Neuronal stem cell (in vitro differentiated cells): Measurements from ENCODE around the gene ZNF554.

Experiments
- DNase-seq: peaks from one replicate; pipeline ENCODE4 v3.0.0-alpha.2; 2013; ENCODE audit warnings: low spot score
- H2AFZ ChIP-seq: one replicate; pipeline ENCODE4 v1.6.1; 2013; ENCODE audit warnings: mild to moderate bottlenecking, low read length, inconsistent platforms
- H2AK5ac ChIP-seq: 2 replicates; pipeline ENCODE4 v1.6.1; 2013; ENCODE audit warnings: low read depth, mild to moderate bottlenecking, inconsistent platforms, low read length, moderate library complexity, mixed read lengths
- H2BK120ac ChIP-seq: 2 replicates; pipeline ENCODE4 v1.6.1; 2013; ENCODE audit warnings: low read depth, mild to moderate bottlenecking, inconsistent platforms, low read length, moderate library complexity, mixed read lengths
- H2BK12ac ChIP-seq: one replicate; pipeline ENCODE4 v1.6.1; 2013; ENCODE audit warnings: low read length, inconsistent platforms
- H2BK15ac ChIP-seq: 2 replicates; pipeline ENCODE4 v1.6.1; 2013; ENCODE audit warnings: mild to moderate bottlenecking, low read length, inconsistent platforms, mixed read lengths
- H2BK5ac ChIP-seq: one replicate; pipeline ENCODE4 v1.6.1; 2013; ENCODE audit warnings: inconsistent platforms, mild to moderate bottlenecking, low read length, moderate library complexity
- H3K14ac ChIP-seq: one replicate; pipeline ENCODE4 v1.6.1; 2013; ENCODE audit warnings: low read length, inconsistent platforms
- H3K18ac ChIP-seq: 2 replicates; pipeline ENCODE4 v1.6.1; 2013; ENCODE audit warnings: low read length, inconsistent platforms
- H3K23ac ChIP-seq: 2 replicates; pipeline ENCODE4 v1.6.1; 2013; ENCODE audit warnings: low read depth, mild to moderate bottlenecking, mixed read lengths, low read length, inconsistent platforms; ENCODE audit not compliant: poor library complexity
- H3K27ac ChIP-seq: replicated peaks from 3 replicates; pipeline ENCODE4 v1.5.1; 2013; ENCODE audit warnings: low read length, inconsistent platforms
- H3K27me3 ChIP-seq, 3 experiments: 2 replicates each; pipeline ENCODE4 v1.6.1; 2013; ENCODE audit warnings: low read length in 3 of 3, mild to moderate bottlenecking in 2 of 3, inconsistent platforms in 1 of 3, low read depth in 1 of 3, mixed read lengths in 1 of 3, moderate library complexity in 1 of 3; ENCODE audit not compliant: control insufficient read depth in 3 of 3, insufficient read depth in 3 of 3
- H3K36me3 ChIP-seq, 2 donors: replicated peaks in 1 of 2; 2 replicates each; pipeline ENCODE4 v1.6.1; 2013; ENCODE audit warnings: low read length in 2 of 2; ENCODE audit not compliant: control insufficient read depth in 2 of 2, insufficient read depth in 2 of 2
- H3K4ac ChIP-seq: 2 replicates; pipeline ENCODE4 v1.6.1; 2013; ENCODE audit warnings: inconsistent platforms, mild to moderate bottlenecking, low read length, moderate library complexity
- H3K4me1 ChIP-seq, 2 donors: 1 replicate in 1 of 2; 2 replicates in 1 of 2; pipeline ENCODE4 v1.6.1; 2013; ENCODE audit warnings: low read length in 2 of 2, low read depth in 1 of 2; ENCODE audit not compliant: control insufficient read depth in 2 of 2, insufficient read depth in 1 of 2
- H3K4me2 ChIP-seq: one replicate; pipeline ENCODE4 v1.6.1; 2013; ENCODE audit warnings: mild to moderate bottlenecking, low read length, inconsistent platforms; ENCODE audit not compliant: insufficient read depth, poor library complexity, severe bottlenecking
- H3K4me3 ChIP-seq, 2 donors: 2 replicates each; pipeline ENCODE4 v1.5.1; 2013; ENCODE audit warnings: low read length in 2 of 2, mild to moderate bottlenecking in 2 of 2, inconsistent platforms in 1 of 2, moderate library complexity in 1 of 2
- H3K79me1 ChIP-seq: one replicate; pipeline ENCODE4 v1.6.1; 2013; ENCODE audit warnings: low read depth, mild to moderate bottlenecking, inconsistent platforms, low read length, moderate library complexity
- H3K9ac ChIP-seq: one replicate; pipeline ENCODE4 v1.6.1; 2013; ENCODE audit warnings: mild to moderate bottlenecking, low read depth, low read length, inconsistent platforms; ENCODE audit not compliant: poor library complexity
- H3K9me3 ChIP-seq, 2 donors: replicated peaks in 1 of 2; 2 replicates each; pipeline versions ENCODE3 to v1.6.1; 2013; ENCODE audit warnings: low read length in 2 of 2, mild to moderate bottlenecking in 2 of 2, inconsistent platforms in 1 of 2, low read depth in 1 of 2, mixed read lengths in 1 of 2, moderate library complexity in 1 of 2; ENCODE audit not compliant: control insufficient read depth in 2 of 2, insufficient read depth in 1 of 2
- H4K8ac ChIP-seq: one replicate; pipeline ENCODE4 v1.6.1; 2013; ENCODE audit warnings: low read depth, mild to moderate bottlenecking, inconsistent platforms, low read length, moderate library complexity
- H4K91ac ChIP-seq: one replicate; pipeline ENCODE4 v1.6.1; 2013; ENCODE audit warnings: low read length, low read depth, mild to moderate bottlenecking, inconsistent platforms; ENCODE audit not compliant: poor library complexity
- WGBS, 2 donors: extraction: QIAGEN DNeasy Blood & Tissue Kit; methylation state at CpG; one replicate each; pipeline ENCODE4 v1.1.7; 2013; ENCODE audit warnings: missing lambda C conversion rate in 2 of 2, mixed read lengths in 1 of 2; ENCODE audit not compliant: insufficient read length in 2 of 2, insufficient replicate concordance in 1 of 2; ENCODE audit errors: extremely low coverage in 2 of 2; 5-methylcytosine and 5-hydroxymethylcytosine counted together

ZNF554 gene

GRCh38 chr19:2865334-2866100, 45.8 kb downstream of the ZNF554 start:
- no peaks in the 10 kb centered on the region for H3K36me3 ChIP-seq
- no peak overlapping the region for H2AFZ ChIP-seq
- H3K9ac ChIP-seq, result no peak overlapping the region
- H3K14ac ChIP-seq, result no peak overlapping the region
- H3K9me3 ChIP-seq, result peaks cover 0 to 14% of the 10 kb centered on the region in 2 donors
- no peak overlapping the region for H2BK15ac ChIP-seq
- no CpG with 5 or more reads among the region's 12 CpGs for WGBS, 2 donors
- no peak overlapping the region for H3K4ac ChIP-seq
- no peaks in the 10 kb centered on the region for H3K27me3 ChIP-seq
- no peak overlapping the region for H3K4me2 ChIP-seq
- H3K79me1 ChIP-seq, result no peaks in the 10 kb centered on the region
- H3K18ac ChIP-seq, result no peak overlapping the region
- H2BK12ac ChIP-seq, result no peak overlapping the region
- H3K27ac ChIP-seq, result no peak overlapping the region
- no peak overlapping the region for H4K91ac ChIP-seq
- H2BK5ac ChIP-seq, result no peak overlapping the region
- H4K8ac ChIP-seq, result no peak overlapping the region
- H3K23ac ChIP-seq, result no peak overlapping the region
- no peak overlapping the region for H2AK5ac ChIP-seq
- no peak overlapping the region for H3K4me3 ChIP-seq
- H2BK120ac ChIP-seq, result no peak overlapping the region
- DNase-seq, result no peak
- no peaks in the 10 kb centered on the region for H3K4me1 ChIP-seq

- Histone ChIP-seq H2BK15ac (no peak overlapping the region), H3K27ac (no peak overlapping the region)
Measured at GRCh38 chr19:2866495-2867024, 46.9 kb downstream of the ZNF554 start.

GRCh38 chr19:2867025-2867991, 47.6 kb downstream of the ZNF554 start, which contains the start of gene ZNF556:
TSS of gene ZNF556 (plus strand) at chr19:2867335. CDS start at chr19:2867422, 87 bp downstream.
- DNase-seq, result no peak
- Histone ChIP-seq H3K14ac (no peak within 1 kb of the TSS), H3K36me3 (no peaks in the 10 kb centered on the region), H4K91ac (no peak within 1 kb of the TSS), H2AK5ac (no peak within 1 kb of the TSS), H3K4ac (no peak within 1 kb of the TSS), H3K79me1 (no peaks in the 10 kb centered on the region), H3K9me3 (peaks cover 4 to 14% of the 10 kb centered on the region in 2 donors), H3K4me3 (peak within 1 kb of the TSS in 1 of 2 donors; percentile 72), H3K27me3 (no peaks in the 10 kb centered on the region), H3K18ac (no peak within 1 kb of the TSS), H3K4me1 (no peaks in the 10 kb centered on the region), H2AFZ (no peak within 1 kb of the TSS), H2BK120ac (no peak within 1 kb of the TSS), H3K23ac (no peak within 1 kb of the TSS), H2BK12ac (no peak within 1 kb of the TSS), H3K4me2 (no peak within 1 kb of the TSS), H3K9ac (no peak within 1 kb of the TSS), H4K8ac (no peak within 1 kb of the TSS), H3K27ac (no peak within 1 kb of the TSS), H2BK15ac (no peak within 1 kb of the TSS), H2BK5ac (no peak within 1 kb of the TSS)
- WGBS, 2 donors, result no CpG with 5 or more reads among the region's 36 CpGs

More at GRCh38 chr19:2866495-2867024, 46.9 kb downstream of the ZNF554 start:
- Histone ChIP-seq H4K91ac (no peak overlapping the region), H3K36me3 (no peaks in the 10 kb centered on the region), H3K14ac (no peak overlapping the region), H4K8ac (no peak overlapping the region), H2BK120ac (no peak overlapping the region), H3K4ac (no peak overlapping the region), H3K27me3 (no peaks in the 10 kb centered on the region), H2BK5ac (no peak overlapping the region), H3K79me1 (no peaks in the 10 kb centered on the region), H3K18ac (no peak overlapping the region), H3K4me1 (no peaks in the 10 kb centered on the region), H3K23ac (no peak overlapping the region), H3K9ac (no peak overlapping the region), H3K4me3 (no peak overlapping the region), H2AFZ (no peak overlapping the region), H2BK12ac (no peak overlapping the region), H3K4me2 (no peak overlapping the region), H3K9me3 (peaks cover under 1 to 14% of the 10 kb centered on the region in 2 donors), H2AK5ac (no peak overlapping the region)
- DNase-seq, result no peak
- no CpG with 5 or more reads among the region's 8 CpGs for WGBS, 2 donors
